GM13976 (cell line): ENCODE results near the gene KIFC3.

Source experiments
- DNase-seq: peaks from one replicate; pipeline ENCODE4 v3.0.0; 2012; ENCODE audit warnings: low spot score
- CTCF ChIP-seq: IDR thresholded peaks from 2 replicates; pipeline ENCODE4 v1.5.1; 2012; ENCODE audit warnings: borderline replicate concordance, mild to moderate bottlenecking; ENCODE audit not compliant: insufficient read depth; ENCODE audit errors: extremely low read depth, missing control alignments, control extremely low read depth
- in situ Hi-C: fragments of 300-500 bp; cut with MboI; formaldehyde crosslinking; loops from one replicate; pipeline ENCODE4 v1.12.0; 2022; ENCODE audit warnings: low sequenced_read_pairs, mixed read lengths, inconsistent platforms; ENCODE audit not compliant: unreplicated experiment

Gene KIFC3

GRCh38 chr16:57794849-57795430, 7.4 kb downstream of the KIFC3 start:
- in situ Hi-C loops = no loop called here

DNA sequence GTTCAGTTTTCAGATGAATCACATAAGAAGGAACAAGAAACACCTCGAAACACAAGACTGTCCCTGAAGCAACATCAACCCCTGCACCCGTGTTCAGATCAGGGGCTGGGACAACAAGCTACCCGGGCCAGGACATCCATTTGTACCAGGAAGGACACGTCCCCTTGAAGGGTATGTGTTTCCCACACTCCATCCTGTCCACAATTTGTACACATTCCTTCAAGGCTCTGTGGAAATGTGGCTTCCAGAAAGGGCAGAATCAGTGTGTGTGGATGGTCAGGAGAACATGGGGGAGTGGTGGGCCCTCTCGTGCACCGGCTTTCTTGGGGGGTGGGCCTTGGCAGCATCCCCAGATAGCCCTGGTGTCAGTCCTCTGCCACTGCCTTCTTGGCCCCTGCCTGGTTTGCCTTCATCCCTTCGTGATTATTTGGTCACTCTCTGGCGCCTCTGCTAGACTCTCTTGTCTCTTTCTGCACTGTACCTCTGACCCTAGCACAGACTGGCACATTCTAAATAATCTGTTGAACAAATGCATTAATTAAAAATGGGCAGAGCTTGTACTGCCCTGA, 10.3 kb downstream of the KIFC3 start:
- no peak for TF ChIP-seq CTCF
- in situ Hi-C loops = no loop called here
- no peak for DNase-seq

More at GRCh38 chr16:57794849-57795430, 7.4 kb downstream of the KIFC3 start:
- no peak for TF ChIP-seq CTCF
- no peak for DNase-seq

GRCh38 chr16:57791195-57791892, 10.9 kb downstream of the KIFC3 start:
- in situ Hi-C loops = no loop called here
- TF ChIP-seq CTCF = no peak
- no peak for DNase-seq

DNA sequence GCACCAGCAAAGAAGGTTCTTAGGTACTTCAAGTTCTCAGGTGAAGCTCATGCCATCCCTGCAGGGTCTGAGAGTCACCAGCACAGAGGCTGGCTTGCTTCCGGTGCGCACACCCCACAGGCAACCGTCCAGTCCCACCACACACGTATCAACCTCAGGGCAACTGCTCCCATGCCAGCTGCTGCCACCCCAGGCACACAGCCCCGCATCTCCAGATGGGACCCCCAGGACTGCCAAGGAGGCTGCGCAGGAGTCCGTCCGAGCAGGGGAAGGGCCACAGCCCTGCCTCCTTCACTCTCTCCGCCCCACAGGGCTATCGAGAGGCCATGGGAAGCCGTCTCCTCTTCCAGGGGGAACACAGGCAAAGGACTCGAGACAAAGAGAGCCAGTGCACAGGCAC, 13.3 kb downstream of the KIFC3 start:
- DNase-seq = no peak
- in situ Hi-C loops = no loop called here
- TF ChIP-seq CTCF = no peak

- no peak for TF ChIP-seq CTCF
- in situ Hi-C loops = no loop called here
- DNase-seq = no peak
Measured at GRCh38 chr16:57788252-57788841, 13.9 kb downstream of the KIFC3 start.

DNA sequence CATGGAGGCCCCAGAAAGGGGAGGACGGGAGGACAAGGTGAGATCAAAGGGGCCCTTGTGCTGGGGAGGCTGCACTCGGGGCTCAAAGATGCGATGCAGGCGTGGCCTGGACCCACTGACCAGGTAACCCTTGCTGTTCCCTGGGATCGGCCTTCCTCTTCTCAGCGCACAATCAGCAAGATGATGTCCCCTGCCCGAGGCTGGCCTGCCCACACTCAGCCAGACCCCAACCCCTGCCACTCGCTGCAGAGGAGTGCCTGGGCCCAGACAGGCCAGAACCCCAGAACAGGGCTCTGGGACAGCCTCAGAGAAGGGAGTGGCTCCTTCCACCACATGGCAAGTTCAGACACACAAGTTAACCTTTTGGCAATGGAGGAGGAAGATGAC, 14.8 kb downstream of the KIFC3 start:
- no peak for DNase-seq
- TF ChIP-seq CTCF = no peak
- in situ Hi-C loops = no loop called here
